Dermis blood vessel endothelial cell (primary cell): ENCODE data around the gene LYRM4. TPM values are rescaled to one million over a fixed set of nuclear protein-coding genes. Genes with fewer than 3 reads are reported as not detected.
"Not testable (repeated sequence)": the region's sequence is repeated elsewhere in the genome, so short reads cannot be mapped to it uniquely, and the experiment has no call there.

Experiments used
- DNase-seq: peaks from one replicate; pipeline ENCODE4 v3.0.0; 2010
- total RNA-seq: library from RNA; depleted of rRNA; stranded (reverse); fragments of >200 nt; gene quantifications from 2 replicates; pipeline ENCODE4 v1.2.3, GENCODE V29; 2014

Gene LYRM4
- total RNA-seq, 1 donor from 2014 or later: 18.5 TPM

- DNase-seq: no peak
These were observed 120.7 kb downstream of the LYRM4 start for GRCh38 chr6:5139828-5140771.

- DNase-seq: no peak
These were observed 121.5 kb downstream of the LYRM4 start for GRCh38 chr6:5138995-5139827.

GRCh38 chr6:5136851-5137250 lies 123.9 kb downstream of the LYRM4 start:
- DNase-seq: no peak

DNA sequence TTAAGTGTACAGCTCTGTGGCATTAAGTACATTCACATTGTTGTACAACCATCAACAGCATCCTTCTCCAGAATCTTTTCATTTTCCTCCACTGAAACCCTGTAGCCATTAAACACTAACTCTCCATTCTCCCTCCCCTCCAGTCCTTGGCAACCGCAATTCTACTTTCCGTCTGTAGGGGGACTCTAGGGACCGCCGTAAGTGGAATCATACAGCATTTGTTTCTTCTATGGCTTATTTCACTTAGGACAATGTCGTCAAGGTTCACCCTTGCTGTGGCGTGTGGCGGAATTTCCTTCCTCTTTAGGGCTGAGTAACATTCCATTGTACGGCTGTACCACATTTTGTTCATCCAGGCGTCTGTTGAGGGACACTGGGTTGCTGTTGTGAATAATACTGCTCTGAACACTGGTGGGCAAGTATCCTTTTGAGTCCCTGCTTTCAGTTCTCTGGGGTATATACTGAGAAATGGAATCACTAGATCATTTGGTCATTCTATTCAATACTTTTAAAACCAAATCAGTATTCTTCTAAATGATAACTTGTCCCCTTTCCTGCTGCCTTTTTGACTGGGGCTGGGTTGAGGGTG lies 124.9 kb downstream of the LYRM4 start:
- peak; percentile 65 for DNase-seq

DNA sequence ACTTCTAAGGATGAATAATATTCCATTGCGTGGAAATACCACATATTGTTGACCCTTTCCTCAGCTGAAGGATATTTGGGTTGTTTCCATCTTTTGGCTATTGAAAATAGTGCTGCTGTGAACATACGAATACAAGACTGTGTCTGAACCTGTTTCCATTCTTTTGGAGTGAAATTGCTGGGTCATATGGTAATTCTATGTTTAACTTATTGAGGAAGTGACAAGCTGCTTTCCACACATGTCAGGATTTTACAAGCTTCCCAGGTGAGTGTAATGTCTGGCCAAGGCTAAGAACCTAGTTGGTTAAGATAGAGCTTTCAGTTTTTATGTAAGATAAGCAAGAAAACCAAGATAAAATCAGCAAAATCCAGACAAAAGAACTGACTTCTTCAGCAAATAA lies 126.8 kb downstream of the LYRM4 start:
- no peak for DNase-seq

- DNase-seq: peak; percentile 96
These were observed 128.0 kb downstream of the LYRM4 start for GRCh38 chr6:5132731-5133130.

DNA sequence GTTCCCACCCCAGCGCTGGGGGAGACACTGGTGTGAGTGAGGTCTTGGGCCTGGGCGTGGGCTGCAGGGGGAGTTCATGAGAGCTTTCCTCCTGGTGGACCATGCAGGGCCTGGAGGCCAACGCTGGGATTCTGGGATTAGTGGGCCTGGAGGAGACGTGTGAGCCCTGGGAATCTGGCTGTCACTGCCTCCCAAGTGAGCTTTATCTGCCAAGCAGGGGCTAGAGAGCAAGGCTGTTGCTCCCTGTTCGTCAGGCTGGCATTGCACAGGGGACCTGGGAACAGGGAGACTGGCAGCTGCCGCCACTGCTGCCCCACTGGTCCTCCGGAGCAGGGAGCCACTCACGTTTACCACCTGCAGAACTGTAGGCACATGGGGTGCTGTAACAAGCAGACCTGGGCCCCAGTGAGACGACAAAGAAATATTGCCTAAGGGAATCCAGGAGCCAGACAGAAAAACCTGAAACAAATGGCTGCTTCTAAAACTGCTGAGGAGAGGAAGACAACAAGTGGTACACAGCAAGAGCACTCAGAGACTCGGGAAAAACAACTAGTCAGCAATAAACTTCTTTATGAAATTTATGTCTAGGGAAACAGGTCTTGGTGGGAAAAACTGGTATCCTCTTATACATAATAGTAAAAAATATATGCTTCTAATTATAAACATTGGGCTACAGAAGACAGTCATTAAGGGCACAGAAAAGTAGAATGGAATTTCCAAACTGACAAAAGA lies 130.4 kb downstream of the LYRM4 start:
- DNase-seq: no peak

DNA sequence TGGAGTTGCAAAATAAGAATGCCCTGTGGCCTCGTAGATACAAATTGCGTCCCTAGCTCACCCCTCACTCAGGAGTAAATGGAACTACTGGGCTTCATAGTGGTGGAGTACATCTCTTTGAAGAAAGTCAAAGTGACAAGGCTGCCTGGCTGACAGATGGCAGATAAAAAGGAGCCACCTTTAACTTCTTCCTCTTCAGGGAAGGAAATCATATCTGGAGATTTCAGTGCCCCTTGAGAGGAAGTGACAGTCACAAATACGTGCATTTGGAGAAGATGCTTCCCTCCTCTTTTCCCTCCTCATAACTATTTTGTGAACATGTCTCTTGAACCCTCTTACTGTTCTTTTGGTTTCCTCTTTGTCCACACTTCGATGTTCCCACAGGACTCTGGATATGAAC lies 132.4 kb downstream of the LYRM4 start:
- no peak for DNase-seq

DNA sequence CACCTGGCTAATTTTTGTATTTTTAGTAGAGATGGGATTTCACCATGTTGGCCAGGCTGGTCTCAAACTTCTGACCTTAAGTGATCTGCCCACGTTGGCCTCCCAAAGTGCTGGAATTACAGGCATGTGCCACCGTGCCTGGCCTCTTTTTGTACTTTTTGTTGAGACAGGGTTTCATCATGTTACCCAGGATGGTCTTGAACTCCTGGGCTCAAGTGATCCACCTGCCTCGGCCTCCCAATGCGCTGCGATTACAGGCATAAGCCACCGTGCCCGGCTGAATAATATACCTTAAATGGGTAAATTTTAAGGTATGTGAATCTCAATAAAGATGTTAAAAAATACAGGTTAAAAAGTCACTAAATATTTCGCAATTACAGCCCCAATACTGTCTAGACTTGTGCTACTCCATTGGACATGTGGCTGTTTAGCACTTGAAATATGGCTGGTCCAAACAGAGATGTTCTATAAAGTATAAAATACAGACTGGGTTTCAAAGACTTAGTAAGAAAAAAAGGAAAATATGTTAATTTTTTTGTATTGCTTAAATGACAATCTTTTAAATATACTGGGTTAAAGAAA lies 133.6 kb downstream of the LYRM4 start:
- no peak for DNase-seq

GRCh38 chr6:5126214-5126613 lies 134.5 kb downstream of the LYRM4 start:
- no peak for DNase-seq

DNA sequence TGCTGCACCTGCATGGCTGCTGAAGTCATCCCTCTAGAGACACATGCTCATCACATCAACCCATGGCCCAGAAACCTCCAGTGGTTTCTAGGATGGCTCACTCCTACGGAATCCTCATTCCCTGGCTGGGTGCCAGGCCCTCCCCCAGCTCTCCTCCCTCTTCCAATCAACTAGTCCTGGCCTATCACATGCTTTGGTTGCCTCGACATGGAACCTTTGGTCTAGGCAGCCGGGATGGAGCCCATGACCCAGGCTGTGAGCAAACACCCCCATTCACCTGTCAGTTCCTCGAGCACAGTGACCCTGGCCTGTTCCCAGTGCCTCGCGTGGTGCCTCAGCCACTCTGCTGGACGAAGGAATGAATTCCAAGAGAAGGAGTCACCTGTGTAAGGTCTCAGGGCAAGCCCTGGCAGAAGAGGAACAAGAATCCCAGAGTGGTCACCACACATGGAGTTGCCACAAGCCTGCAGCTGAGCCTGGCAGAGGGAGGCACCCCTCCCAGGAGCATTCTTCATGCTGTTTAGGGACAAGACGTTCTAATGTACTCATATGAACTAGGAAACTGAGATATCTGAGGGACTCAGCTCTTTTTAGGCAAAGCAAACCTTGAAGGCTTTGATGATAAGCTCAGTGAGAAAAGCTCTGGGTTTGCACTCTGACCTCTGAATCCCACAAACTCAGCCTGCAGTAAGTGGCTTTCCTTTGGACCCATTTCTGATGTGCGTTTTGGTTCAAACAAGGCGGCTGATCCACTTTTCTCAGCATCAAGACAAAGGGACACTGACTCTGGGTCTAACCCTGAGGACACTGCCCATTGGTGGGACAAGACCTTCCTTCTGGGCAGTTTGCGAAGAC lies 135.4 kb downstream of the LYRM4 start:
- DNase-seq: no peak

- no peak for DNase-seq
These were observed 136.2 kb downstream of the LYRM4 start for GRCh38 chr6:5124526-5124925.

DNA sequence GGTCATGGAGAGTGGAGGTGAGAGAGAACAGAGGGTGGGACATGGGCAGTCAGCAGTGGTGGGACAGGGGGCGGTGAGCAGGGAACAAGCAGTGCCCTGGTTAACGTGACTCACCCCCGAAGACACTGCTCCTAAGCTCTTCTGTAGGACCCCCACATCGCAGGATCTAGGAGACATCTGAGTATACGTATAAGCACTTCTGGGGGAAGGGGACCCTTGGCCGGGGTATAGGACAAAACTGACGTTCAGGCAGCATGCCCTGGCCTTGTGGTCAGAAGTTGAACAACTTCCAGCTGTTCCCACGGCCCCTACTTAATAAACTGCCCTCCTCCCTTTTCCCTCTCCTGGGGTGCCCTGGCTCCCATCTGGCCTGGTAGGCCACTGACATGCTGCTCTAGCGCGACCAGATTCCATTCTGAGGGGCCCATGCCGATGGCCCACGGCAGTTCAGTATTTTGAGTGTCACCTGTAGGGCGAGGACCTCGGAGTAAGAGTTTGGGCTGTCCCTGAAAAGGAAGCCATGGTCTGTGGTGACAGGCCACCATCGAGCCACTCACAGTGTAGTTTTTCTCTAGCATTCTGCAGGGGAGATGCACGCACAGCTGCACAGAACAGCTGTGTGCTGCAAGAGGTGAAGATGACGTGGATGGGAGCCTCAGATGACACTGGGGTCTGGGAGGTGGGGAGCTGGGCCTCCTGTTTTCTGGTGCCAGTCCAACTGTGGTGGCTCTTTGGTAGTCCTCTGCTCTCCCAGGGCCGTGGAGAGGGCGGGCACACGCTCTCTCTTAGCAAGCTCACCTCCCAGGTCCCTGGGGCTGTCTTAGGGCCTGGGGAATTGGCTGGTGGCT lies 137.2 kb downstream of the LYRM4 start:
- no peak for DNase-seq

DNA sequence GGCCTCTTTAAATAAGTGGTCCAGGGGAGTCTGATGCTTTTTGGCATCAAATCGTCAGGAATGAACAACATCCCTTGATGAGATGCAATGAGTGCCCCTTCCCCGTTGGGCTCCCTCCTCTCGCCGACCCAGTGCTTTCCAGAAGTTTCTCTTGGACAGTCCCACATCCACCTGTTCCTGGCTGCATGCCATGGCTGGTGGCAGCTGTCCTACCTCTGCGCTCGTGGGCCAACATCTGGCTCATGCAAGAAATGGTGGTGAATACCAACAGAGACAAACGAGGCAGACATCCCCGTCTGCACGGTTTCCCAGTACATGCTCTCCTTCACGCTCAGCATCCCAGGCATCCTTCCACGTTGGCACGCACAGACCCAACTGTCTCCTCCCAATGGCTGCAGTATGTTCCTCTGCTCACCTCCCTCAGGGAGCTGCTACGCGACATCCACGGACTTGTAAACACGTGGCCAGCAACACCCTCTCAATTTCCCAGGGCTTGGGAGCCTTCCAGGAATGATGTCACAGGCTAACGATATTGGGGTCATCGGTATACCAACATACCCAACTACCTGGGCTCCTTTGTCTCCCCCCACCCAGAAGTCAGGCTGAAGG lies 138.1 kb downstream of the LYRM4 start:
- no peak for DNase-seq

- no peak for DNase-seq
These were observed 138.8 kb downstream of the LYRM4 start for GRCh38 chr6:5121956-5122355.

GRCh38 chr6:5121479-5121878 lies 139.3 kb downstream of the LYRM4 start:
- no peak for DNase-seq

DNA sequence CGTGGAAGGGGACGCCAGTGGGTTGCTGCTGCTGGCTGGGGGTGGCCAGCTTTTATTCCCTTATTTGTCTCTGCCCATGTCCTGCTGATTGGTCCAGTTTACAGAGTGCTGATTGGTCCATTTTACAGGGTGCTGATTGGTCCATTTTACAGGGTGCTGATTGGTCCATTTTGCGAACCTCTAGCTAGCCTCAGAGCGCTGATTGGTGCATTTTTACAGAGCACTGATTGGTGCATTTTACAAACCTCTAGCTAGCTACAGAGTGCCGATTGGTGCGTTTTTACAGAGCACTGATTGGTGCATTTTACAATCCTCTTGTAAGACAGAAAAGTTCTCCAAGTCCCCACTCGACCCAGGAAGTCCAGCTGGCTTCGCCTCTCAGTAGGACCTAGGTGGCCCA lies 140.2 kb downstream of the LYRM4 start:
- DNase-seq: not testable (repeated sequence)

- no peak for DNase-seq
These were observed 140.7 kb downstream of the LYRM4 start for GRCh38 chr6:5120011-5120410.

- no peak for DNase-seq
These were observed 141.4 kb downstream of the LYRM4 start for GRCh38 chr6:5119090-5119951.
